H9 (cell line): Measurements from ENCODE around the gene BLOC1S1. TPM values are rescaled to one million over a fixed set of nuclear protein-coding genes. Genes with fewer than 3 reads are reported as not detected.
A peak's percentile ranks its signal among the peaks of the same experiment; 100 is the strongest.

Experiments
- DNase-seq: peaks from one replicate; pipeline ENCODE4 v3.0.0-alpha.2; 2017
- H2AFZ ChIP-seq: one replicate; pipeline ENCODE4 v1.6.1; 2013; ENCODE audit warnings: mild to moderate bottlenecking, low read length, control low read depth, moderate library complexity
- H2AK5ac ChIP-seq: 2 replicates; pipeline ENCODE4 v1.6.1; 2013; ENCODE audit warnings: low read length, control low read depth, mixed read lengths; ENCODE audit not compliant: insufficient read length
- H2BK120ac ChIP-seq: one replicate; pipeline ENCODE4 v1.6.1; 2013; ENCODE audit warnings: low read depth, mild to moderate bottlenecking, low read length, control low read depth, inconsistent platforms; ENCODE audit not compliant: poor library complexity, severe bottlenecking
- H2BK12ac ChIP-seq: 2 replicates; pipeline ENCODE4 v1.6.1; 2013; ENCODE audit warnings: low read length, control low read depth, mixed read lengths, low read depth; ENCODE audit not compliant: insufficient read length
- H2BK15ac ChIP-seq: 2 replicates; pipeline ENCODE4 v1.6.1; 2013; ENCODE audit warnings: low read depth, low read length, control low read depth
- H2BK20ac ChIP-seq: one replicate; pipeline ENCODE4 v1.6.1; 2013; ENCODE audit warnings: low read depth, mild to moderate bottlenecking, low read length, control low read depth, inconsistent platforms; ENCODE audit not compliant: poor library complexity, severe bottlenecking
- H2BK5ac ChIP-seq: 2 replicates; pipeline ENCODE4 v1.6.1; 2013; ENCODE audit warnings: low read length, control low read depth, mixed read lengths; ENCODE audit not compliant: insufficient read length
- H3K14ac ChIP-seq: 2 replicates; pipeline ENCODE4 v1.6.1; 2013; ENCODE audit warnings: low read length, control low read depth; ENCODE audit not compliant: insufficient read depth
- H3K18ac ChIP-seq: 2 replicates; pipeline ENCODE4 v1.6.1; 2013; ENCODE audit warnings: low read depth, mild to moderate bottlenecking, mixed read lengths, low read length, control low read depth; ENCODE audit not compliant: insufficient read length
- H3K23ac ChIP-seq: 2 replicates; pipeline ENCODE4 v1.6.1; 2013; ENCODE audit warnings: low read length, control low read depth, mixed read lengths, low read depth; ENCODE audit not compliant: insufficient read length
- H3K23me2 ChIP-seq: 2 replicates; pipeline ENCODE4 v1.6.1; 2013; ENCODE audit warnings: low read depth, mild to moderate bottlenecking, mixed read lengths, low read length, control low read depth; ENCODE audit not compliant: insufficient read length, poor library complexity, severe bottlenecking
- H3K27ac ChIP-seq: 2 replicates; pipeline ENCODE4 v1.5.1; 2013; ENCODE audit warnings: low read length, control low read depth, mixed read lengths, low read depth; ENCODE audit not compliant: insufficient read length
- H3K27me3 ChIP-seq: 2 replicates; pipeline ENCODE4 v1.6.1; 2013; ENCODE audit warnings: low read length, control low read depth, inconsistent platforms; ENCODE audit not compliant: insufficient read depth
- H3K4ac ChIP-seq: 2 replicates; pipeline ENCODE4 v1.6.1; 2013; ENCODE audit warnings: low read depth, mild to moderate bottlenecking, control low read depth, inconsistent platforms, low read length, moderate library complexity
- H3K4me1 ChIP-seq: 2 replicates; pipeline ENCODE4 v1.6.1; 2013; ENCODE audit warnings: low read length, control low read depth, inconsistent platforms; ENCODE audit not compliant: insufficient read depth
- H3K4me2 ChIP-seq: 2 replicates; pipeline ENCODE4 v1.6.1; 2013; ENCODE audit warnings: low read length, control low read depth, mixed read lengths; ENCODE audit not compliant: insufficient read length, insufficient read depth
- H3K56ac ChIP-seq: 2 replicates; pipeline ENCODE4 v1.6.1; 2013; ENCODE audit warnings: low read depth, mild to moderate bottlenecking, mixed read lengths, low read length, control low read depth; ENCODE audit not compliant: insufficient read length
- H3K79me1 ChIP-seq: 2 replicates; pipeline ENCODE4 v1.6.1; 2013; ENCODE audit warnings: low read depth, mild to moderate bottlenecking, moderate library complexity, low read length, control low read depth, inconsistent platforms; ENCODE audit not compliant: insufficient read depth, poor library complexity, severe bottlenecking
- H3K79me2 ChIP-seq: 2 replicates; pipeline ENCODE4 v1.6.1; 2013; ENCODE audit warnings: low read length, control low read depth, inconsistent platforms; ENCODE audit not compliant: insufficient read depth
- H3K9ac ChIP-seq: 2 replicates; pipeline ENCODE4 v1.6.1; 2013; ENCODE audit warnings: low read length, control low read depth, mixed read lengths; ENCODE audit not compliant: insufficient read length; ENCODE audit errors: extremely low read depth
- H3K9me3 ChIP-seq: one replicate; pipeline ENCODE4 v1.6.1; 2013; ENCODE audit warnings: low read depth, low read length, inconsistent platforms; ENCODE audit not compliant: control insufficient read depth
- H3T11ph ChIP-seq: one replicate; pipeline ENCODE4 v1.6.1; 2013; ENCODE audit warnings: mild to moderate bottlenecking, low read length, control low read depth, inconsistent platforms
- H4K20me1 ChIP-seq: one replicate; pipeline ENCODE4 v1.6.1; 2013; ENCODE audit not compliant: control insufficient read depth, insufficient read length, insufficient read depth
- H4K5ac ChIP-seq: 2 replicates; pipeline ENCODE4 v1.6.1; 2013; ENCODE audit warnings: low read depth, mild to moderate bottlenecking, mixed read lengths, low read length, control low read depth; ENCODE audit not compliant: insufficient read length
- H4K8ac ChIP-seq: replicated peaks from 2 replicates; pipeline ENCODE4 v1.6.1; 2013; ENCODE audit warnings: low read length, control low read depth, mixed read lengths, low read depth; ENCODE audit not compliant: insufficient read length
- H4K91ac ChIP-seq: 2 replicates; pipeline ENCODE4 v1.6.1; 2013; ENCODE audit warnings: low read depth, mild to moderate bottlenecking, moderate library complexity, mixed read lengths, low read length, control low read depth; ENCODE audit not compliant: insufficient read length
- H3K27ac Mint-ChIP-seq, 3 experiments: 2 replicates in 2 of 3; 3 replicates in 1 of 3; pipeline ENCODE4 v1.8.0; 2020 to 2021; ENCODE audit warnings: mixed read lengths in 3 of 3, mild to moderate bottlenecking in 1 of 3, moderate library complexity in 1 of 3
- H3K27me3 Mint-ChIP-seq: 2 replicates; pipeline ENCODE4 v1.8.0; 2021; ENCODE audit warnings: low read depth, mild to moderate bottlenecking, moderate library complexity, mixed read lengths
- H3K36me3 Mint-ChIP-seq, 3 experiments: 2 replicates in 2 of 3; 3 replicates in 1 of 3; pipeline ENCODE4 v1.8.0; 2020 to 2021; ENCODE audit warnings: low read depth in 3 of 3, mixed read lengths in 3 of 3; ENCODE audit not compliant: insufficient read depth in 1 of 3
- H3K4me1 Mint-ChIP-seq, 2 experiments: 2 replicates each; pipeline ENCODE4 v1.8.0; 2020; ENCODE audit warnings: mixed read lengths in 2 of 2
- H3K4me3 Mint-ChIP-seq, 2 experiments: 2 replicates in 1 of 2; 3 replicates in 1 of 2; pipeline ENCODE4 v1.8.0; 2020 to 2021; ENCODE audit warnings: mild to moderate bottlenecking in 2 of 2, mixed read lengths in 2 of 2, moderate library complexity in 1 of 2
- H3K9me3 Mint-ChIP-seq, 2 experiments: 2 replicates in 1 of 2; 3 replicates in 1 of 2; pipeline ENCODE4 v1.8.0; 2020; ENCODE audit warnings: mild to moderate bottlenecking in 2 of 2, mixed read lengths in 2 of 2, moderate library complexity in 1 of 2
- CTCF ChIP-seq: fragments of 200-600 bp; sonication (generic); conservative IDR thresholded peaks from 3 replicates; pipeline ENCODE4 v1.8.0; 2021; ENCODE audit warnings: antibody characterized with exemption, mild to moderate bottlenecking
- WGBS: extraction: QIAGEN DNeasy Blood & Tissue Kit; methylation state at CpG from one replicate; pipeline ENCODE4 v1.1.7; 2013; ENCODE audit warnings: missing lambda C conversion rate, low lambda C conversion rate, mixed read lengths; ENCODE audit not compliant: insufficient read length; ENCODE audit errors: extremely low coverage; 5-methylcytosine and 5-hydroxymethylcytosine counted together
- total RNA-seq: library from RNA; stranded (reverse); gene quantifications from 2 replicates; pipeline ENCODE4 v1.2.1, GENCODE V29; 2021

BLOC1S1 gene
- total RNA-seq, 1 experiment from 2014 or later = 108 TPM

GRCh38 chr12:55726971-55727370 is 11.1 kb downstream of the BLOC1S1 start:
- Histone ChIP-seq H3K23ac (no peak overlapping the region), H4K8ac (no peak overlapping the region), H2AK5ac (no peak overlapping the region), H4K20me1 (no peaks in the 10 kb centered on the region), H3T11ph (no peak overlapping the region), H3K27me3 (no peaks in the 10 kb centered on the region), H3K9ac (no peak overlapping the region), H3K56ac (no peak overlapping the region), H2BK20ac (no peak overlapping the region), H3K79me1 (peaks cover 7% of the 10 kb centered on the region), H3K23me2 (peaks cover 14% of the 10 kb centered on the region), H4K5ac (no peak overlapping the region), H2BK5ac (no peak overlapping the region), H3K18ac (no peak overlapping the region), H3K4me2 (peak overlapping the region; percentile 83), H2BK12ac (no peak overlapping the region), H3K79me2 (peaks cover 7% of the 10 kb centered on the region; the same call in 1 of the 2 replicates), H3K9me3 (no peaks in the 10 kb centered on the region), H4K91ac (no peak overlapping the region), H2BK15ac (no peak overlapping the region), H2AFZ (no peak overlapping the region), H3K4me1 (peaks cover 3% of the 10 kb centered on the region; the same call in 1 of the 2 replicates), H2BK120ac (no peak overlapping the region), H3K14ac (no peak overlapping the region; the same call in 1 of the 2 replicates), H3K4ac (no peak overlapping the region), H3K27ac (no peak overlapping the region)
- H3K9me3 Mint-ChIP-seq = no peaks in the 10 kb centered on the region; a peak in 1 of 5 replicates
- H3K27ac Mint-ChIP-seq = peak overlapping the region in 2 of 3 experiments; percentile 51 to 80; a peak in 1 of 7 replicates
- WGBS = no CpG with 5 or more reads among the region's 10 CpGs
- peaks cover 33 to 38% of the 10 kb centered on the region in 2 experiments for H3K4me1 Mint-ChIP-seq
- peak; percentile 38 for DNase-seq
- no peaks in the 10 kb centered on the region; the same call in 1 of the 2 replicates for H3K27me3 Mint-ChIP-seq
- H3K36me3 Mint-ChIP-seq = peaks cover 21 to 46% (median 46%) of the 10 kb centered on the region in 3 experiments; a peak in 6 of 7 replicates
- H3K4me3 Mint-ChIP-seq = peak overlapping the region; percentile 89 to 93
- no peak for TF ChIP-seq CTCF
